HepG2 (cell line): ENCODE results near the gene LMF2. TPM values are rescaled to one million over a fixed set of nuclear protein-coding genes. Genes with fewer than 3 reads are reported as not detected.
A peak's percentile ranks its signal among the peaks of the same experiment; 100 is the strongest.

Experiments
- ARNTL ChIP-seq: sonication (generic); formaldehyde crosslinking; IDR thresholded peaks from 2 replicates; pipeline ENCODE4 v1.4.0; 2020; ENCODE audit warnings: mild to moderate bottlenecking, missing genetic modification reagents
- ASH2L ChIP-seq: fragments of 300-600, 200-600 bp; sonication (generic); IDR thresholded peaks from 2 replicates; pipeline ENCODE4 v1.7.0; 2017; ENCODE audit warnings: low read depth, mild to moderate bottlenecking, moderate library complexity, mixed read lengths, low read length; ENCODE audit not compliant: insufficient read length
- ATAD3A ChIP-seq: sonication (generic); formaldehyde crosslinking; IDR thresholded peaks from 2 replicates; pipeline ENCODE4 v1.4.0; 2020; ENCODE audit warnings: missing genetic modification reagents
- CHD4 ChIP-seq: fragments of 200-600 bp; sonication (generic); IDR thresholded peaks from 2 replicates; pipeline ENCODE4 v1.7.0; 2017; ENCODE audit warnings: mild to moderate bottlenecking, low read length, borderline replicate concordance
- GZF1 ChIP-seq: sonication (generic); formaldehyde crosslinking; IDR thresholded peaks from 2 replicates; pipeline ENCODE4 v1.5.1; 2020; ENCODE audit warnings: mild to moderate bottlenecking, missing genetic modification reagents
- HBP1 ChIP-seq: IDR thresholded peaks from 2 replicates; pipeline ENCODE4 v1.6.1; 2016; ENCODE audit warnings: low read depth, control low read depth
- HHEX ChIP-seq: IDR thresholded peaks from 2 replicates; pipeline ENCODE4 v1.6.1; 2016; ENCODE audit warnings: control low read depth
- HINFP ChIP-seq: sonication (generic); formaldehyde crosslinking; IDR thresholded peaks from 2 replicates; pipeline ENCODE4 v1.4.0; 2020; ENCODE audit warnings: low read depth, mild to moderate bottlenecking, missing genetic modification reagents
- HNRNPLL ChIP-seq: fragments of 200-400 bp; formaldehyde crosslinking; IDR thresholded peaks from 2 replicates; pipeline ENCODE4 v1.6.1; 2017; ENCODE audit warnings: mild to moderate bottlenecking, low read depth, low read length; ENCODE audit not compliant: poor library complexity, severe bottlenecking
- IKZF1 ChIP-seq: fragments of 450-650 bp; IDR thresholded peaks from 2 replicates; pipeline ENCODE4 v1.7.1; 2016
- KDM6A ChIP-seq: IDR thresholded peaks from 2 replicates; pipeline ENCODE4 v1.6.1; 2016; ENCODE audit warnings: low read depth
- KLF12 ChIP-seq: sonication (generic); formaldehyde crosslinking; IDR thresholded peaks from 2 replicates; pipeline ENCODE4 v1.4.0; 2020; ENCODE audit warnings: missing genetic modification reagents, borderline replicate concordance
- NCOA2 ChIP-seq: sonication (generic); formaldehyde crosslinking; IDR thresholded peaks from 2 replicates; pipeline ENCODE4 v1.8.0; 2022; ENCODE audit warnings: inconsistent platforms
- NFIB ChIP-seq: sonication (generic); formaldehyde crosslinking; IDR thresholded peaks from 2 replicates; pipeline ENCODE4 v1.9.0; 2021; ENCODE audit warnings: missing genetic modification reagents, mild to moderate bottlenecking, borderline replicate concordance
- POLR2AphosphoS2 ChIP-seq: IDR thresholded peaks from 2 replicates; pipeline ENCODE4 v1.6.1; 2011; ENCODE audit warnings: low read depth, low read length, improper control_type of control experiment
- SATB2 ChIP-seq: sonication (generic); formaldehyde crosslinking; IDR thresholded peaks from 2 replicates; pipeline ENCODE4 v1.5.0; 2020; ENCODE audit warnings: missing genetic modification reagents
- SP1 ChIP-seq, 2 experiments: fragments of 450-650 bp in 1 of 2; sonication (generic) in 1 of 2; formaldehyde crosslinking in 1 of 2; IDR thresholded peaks; 2 replicates each; pipeline versions ENCODE4 v1.4.0 to v1.6.1; 2016 to 2020; ENCODE audit warnings: missing genetic modification reagents in 1 of 2
- TMF1 ChIP-seq: sonication (generic); formaldehyde crosslinking; IDR thresholded peaks from 2 replicates; pipeline ENCODE4 v1.8.1; 2022; ENCODE audit warnings: low read depth, missing genetic modification reagents
- YY1 ChIP-seq: IDR thresholded peaks from 2 replicates; pipeline ENCODE4 v1.6.1; 2011; ENCODE audit warnings: low read length, low read depth, moderate library complexity, mild to moderate bottlenecking; ENCODE audit not compliant: insufficient read depth, insufficient replicate concordance
- ZBTB3 ChIP-seq: sonication (generic); formaldehyde crosslinking; IDR thresholded peaks from 2 replicates; pipeline ENCODE4 v1.4.0; 2020; ENCODE audit warnings: low read depth, mild to moderate bottlenecking, moderate library complexity, missing genetic modification reagents, borderline replicate concordance
- ZBTB7A ChIP-seq: sonication (generic); formaldehyde crosslinking; IDR thresholded peaks from 2 replicates; pipeline ENCODE4 v1.8.0; 2022; ENCODE audit warnings: mild to moderate bottlenecking, missing genetic modification reagents
- ZNF101 ChIP-seq: sonication (generic); formaldehyde crosslinking; IDR thresholded peaks from 2 replicates; pipeline ENCODE4 v1.4.0; 2020; ENCODE audit warnings: mild to moderate bottlenecking, low read depth, missing genetic modification reagents, borderline replicate concordance
- ZNF235 ChIP-seq: sonication (generic); formaldehyde crosslinking; IDR thresholded peaks from 2 replicates; pipeline ENCODE4 v1.8.1; 2023; ENCODE audit warnings: mild to moderate bottlenecking, missing genetic modification reagents, borderline replicate concordance
- ZNF558 ChIP-seq: sonication (generic); formaldehyde crosslinking; IDR thresholded peaks from 2 replicates; pipeline ENCODE4 v1.9.0; 2022; ENCODE audit warnings: mild to moderate bottlenecking, missing genetic modification reagents, borderline replicate concordance
- ZNF564 ChIP-seq: sonication (generic); formaldehyde crosslinking; IDR thresholded peaks from 2 replicates; pipeline ENCODE4 v1.8.1; 2023; ENCODE audit warnings: mild to moderate bottlenecking, missing genetic modification reagents
- ZNF567 ChIP-seq: sonication (generic); formaldehyde crosslinking; IDR thresholded peaks from 2 replicates; pipeline ENCODE4 v1.8.1; 2023; ENCODE audit warnings: mild to moderate bottlenecking, missing genetic modification reagents, borderline replicate concordance
- ZNF775 ChIP-seq: sonication (generic); formaldehyde crosslinking; IDR thresholded peaks from 2 replicates; pipeline ENCODE4 v1.4.0; 2020; ENCODE audit warnings: missing genetic modification reagents, mild to moderate bottlenecking, moderate library complexity, borderline replicate concordance
- ZSCAN20 ChIP-seq: sonication (generic); formaldehyde crosslinking; IDR thresholded peaks from 2 replicates; pipeline ENCODE4 v1.4.0; 2020; ENCODE audit warnings: missing genetic modification reagents, mild to moderate bottlenecking, borderline replicate concordance
- polyA plus RNA-seq, 8 experiments: library from polyadenylated mRNA; depleted of rRNA in 3 of 8; stranded (reverse) in 7 of 8; unstranded in 1 of 8; fragments of >200 nt; fragmentation: Illumina TruSeq in 4 of 8; extraction: Trizol in 4 of 8; gene quantifications; 2 replicates each; pipeline versions ENCODE4 v1.2.1 to v1.2.3, GENCODE V29; 2011 to 2016; ENCODE audit warnings: low read depth in 4 of 8, missing spikeins in 1 of 8, mixed read lengths in 1 of 8; ENCODE audit not compliant: insufficient read depth in 1 of 8
- total RNA-seq, 5 experiments: library from RNA; depleted of rRNA; stranded (reverse); fragments of >200 nt; fragmentation: Illumina TruSeq; extraction: Trizol; gene quantifications; 2 replicates each; pipeline ENCODE4 v1.2.3, GENCODE V29; 2016; ENCODE audit warnings: low read depth in 1 of 5
- TF ChIP-seq, protein P1 (sequence below): sonication (generic); formaldehyde crosslinking; IDR thresholded peaks from 2 replicates; pipeline ENCODE4 v1.5.0; 2020; ENCODE audit warnings: missing genetic modification reagents, mild to moderate bottlenecking, borderline replicate concordance

Gene LMF2
- total and polyA plus RNA-seq, 2 of the 13 experiments (the other 11 are each of a cell fraction or from before 2014, with no cell fraction given) = 23.3 to 30.6 TPM

DNA sequence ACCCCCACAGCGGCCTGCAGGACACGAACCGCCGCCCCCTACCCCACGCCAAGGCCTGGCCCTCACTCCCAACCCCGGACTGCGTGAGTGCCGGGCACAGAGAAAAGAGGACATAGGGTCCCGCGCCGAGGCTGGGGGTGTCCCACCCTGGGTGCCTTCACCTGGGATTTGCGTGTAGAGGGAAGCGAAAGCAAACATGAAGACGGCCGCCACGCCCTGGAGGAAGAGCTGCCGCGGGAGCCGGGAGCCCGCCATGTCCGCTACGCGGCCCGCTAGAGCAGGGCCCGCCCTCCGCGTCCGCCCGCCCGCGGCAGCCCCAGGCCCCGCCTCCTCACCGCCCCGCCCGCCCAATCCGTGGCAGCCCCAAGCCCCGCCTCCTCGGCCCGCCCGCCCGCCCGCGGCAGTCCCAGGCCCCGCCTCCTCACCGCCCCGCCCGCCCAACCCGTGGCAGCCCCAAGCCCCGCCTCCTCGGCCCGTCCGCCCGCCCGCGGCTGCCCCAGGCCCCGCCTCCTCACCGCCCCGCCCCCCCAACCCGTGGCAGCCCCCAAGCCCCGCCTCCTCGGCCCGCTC is at the start of gene LMF2 (continued):
- TF ChIP-seq ASH2L (no peak), SP1 (IDR thresholded peaks at IDR 0.05) (no peak), SP1 (CRISPR knock-in tag; IDR thresholded peaks at IDR 0.05) (peak; percentile 69), ZNF235 (no peak), HNRNPLL (peak; percentile 45), HHEX (no peak), IKZF1 (no peak), TMF1 (no peak), NFIB (CRISPR knock-in tag) (no peak), ZNF775 (no peak), ARNTL (CRISPR knock-in tag) (no peak), GZF1 (CRISPR knock-in tag) (no peak), POLR2AphosphoS2 (no peak), ZSCAN20 (CRISPR knock-in tag) (no peak), CHD4 (no peak), HBP1 (CRISPR knock-in tag) (0 out of 2 replicates have a peak, but pooled peaks have one; percentile 29), ZNF567 (CRISPR knock-in tag) (no peak), YY1 (peak; percentile 86), ZNF564 (no peak), ZNF101 (no peak), SATB2 (CRISPR knock-in tag) (no peak), HINFP (CRISPR knock-in tag) (no peak), KLF12 (CRISPR knock-in tag) (no peak), NCOA2 (CRISPR knock-in tag) (peak; percentile 27; the same call in 1 of the 2 replicates), ZNF558 (CRISPR knock-in tag) (no peak; the same call in 1 of the 2 replicates), ATAD3A (CRISPR knock-in tag) (no peak), KDM6A (no peak), ZBTB3 (CRISPR knock-in tag) (no peak; the same call in 1 of the 2 replicates), ZBTB7A (no peak)
- TF ChIP-seq, protein P1, sequence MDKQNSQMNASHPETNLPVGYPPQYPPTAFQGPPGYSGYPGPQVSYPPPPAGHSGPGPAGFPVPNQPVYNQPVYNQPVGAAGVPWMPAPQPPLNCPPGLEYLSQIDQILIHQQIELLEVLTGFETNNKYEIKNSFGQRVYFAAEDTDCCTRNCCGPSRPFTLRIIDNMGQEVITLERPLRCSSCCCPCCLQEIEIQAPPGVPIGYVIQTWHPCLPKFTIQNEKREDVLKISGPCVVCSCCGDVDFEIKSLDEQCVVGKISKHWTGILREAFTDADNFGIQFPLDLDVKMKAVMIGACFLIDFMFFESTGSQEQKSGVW (CRISPR knock-in tag) = no peak
